Loucy (cell line): ENCODE data around the gene CYGB.
A peak's percentile ranks its signal among the peaks of the same experiment; 100 is the strongest.

ENCODE experiments used
- H2AFZ ChIP-seq: fragments of 200-600 bp; sonication (generic); 2 replicates; pipeline ENCODE4 v1.6.0; 2016; ENCODE audit warnings: antibody characterized with exemption, mild to moderate bottlenecking, low read length, moderate library complexity
- H3F3A ChIP-seq: fragments of 200-600 bp; 2 replicates; pipeline ENCODE4 v1.6.0; 2016; ENCODE audit warnings: antibody characterized with exemption, low read depth, mild to moderate bottlenecking
- H3K27me3 ChIP-seq: fragments of 200-600 bp; sonication (generic); 2 replicates; pipeline ENCODE4 v1.6.1; 2014; ENCODE audit warnings: low read length, mild to moderate bottlenecking; ENCODE audit not compliant: insufficient read depth, poor library complexity, severe bottlenecking
- H3K36me3 ChIP-seq: fragments of 200-600 bp; sonication (generic); 2 replicates; pipeline ENCODE4 v1.6.1; 2016; ENCODE audit warnings: low read length; ENCODE audit not compliant: insufficient read depth
- H3K4me1 ChIP-seq: fragments of 200-600 bp; sonication (generic); 2 replicates; pipeline ENCODE4 v1.5.1; 2014; ENCODE audit warnings: low read length, mild to moderate bottlenecking; ENCODE audit not compliant: insufficient read depth, poor library complexity, severe bottlenecking
- H3K4me2 ChIP-seq: fragments of 200-600 bp; sonication (generic); 2 replicates; pipeline ENCODE4 v1.6.0; 2014; ENCODE audit warnings: antibody characterized with exemption, low read length, low read depth, mild to moderate bottlenecking; ENCODE audit not compliant: poor library complexity, severe bottlenecking
- H3K4me3 ChIP-seq: fragments of 200-600 bp; sonication (generic); 2 replicates; pipeline ENCODE4 v1.5.1; 2014; ENCODE audit warnings: low read length, mild to moderate bottlenecking, mixed read lengths; ENCODE audit not compliant: poor library complexity, severe bottlenecking
- H3K79me2 ChIP-seq: fragments of 200-600 bp; sonication (generic); 2 replicates; pipeline ENCODE4 v1.6.1; 2014; ENCODE audit warnings: low read length; ENCODE audit not compliant: insufficient read depth
- H3K9ac ChIP-seq: fragments of 200-600 bp; sonication (generic); 2 replicates; pipeline ENCODE4 v1.6.0; 2014; ENCODE audit warnings: mild to moderate bottlenecking, low read depth, low read length, moderate library complexity; ENCODE audit not compliant: poor library complexity, severe bottlenecking
- H3K9me2 ChIP-seq: fragments of 200-600 bp; sonication (generic); replicated peaks from 2 replicates; pipeline ENCODE4 v1.6.1; 2016; ENCODE audit warnings: low read depth, low read length, mixed read lengths
- H3K9me3 ChIP-seq: fragments of 200-600 bp; sonication (generic); 2 replicates; pipeline ENCODE4 v1.6.1; 2014; ENCODE audit warnings: mild to moderate bottlenecking, antibody characterized with exemption, low read length, low read depth; ENCODE audit not compliant: insufficient read depth
- H4K20me1 ChIP-seq: fragments of 200-600 bp; sonication (generic); 2 replicates; pipeline ENCODE4 v1.6.0; 2014; ENCODE audit warnings: antibody characterized with exemption, low read length, mild to moderate bottlenecking; ENCODE audit not compliant: insufficient read depth, poor library complexity, severe bottlenecking
- EZH2phosphoT487 ChIP-seq: fragments of 200-600 bp; IDR thresholded peaks from 2 replicates; pipeline ENCODE4 v1.6.1; 2018; ENCODE audit warnings: antibody characterized with exemption, mild to moderate bottlenecking, moderate library complexity, borderline replicate concordance
- TF ChIP-seq, protein P1 (sequence below): fragments of 200-600 bp; sonication (generic); conservative IDR thresholded peaks from 2 replicates; pipeline ENCODE4 v1.5.1; 2014; ENCODE audit warnings: mild to moderate bottlenecking, antibody characterized with exemption, low read length

Gene CYGB

DNA sequence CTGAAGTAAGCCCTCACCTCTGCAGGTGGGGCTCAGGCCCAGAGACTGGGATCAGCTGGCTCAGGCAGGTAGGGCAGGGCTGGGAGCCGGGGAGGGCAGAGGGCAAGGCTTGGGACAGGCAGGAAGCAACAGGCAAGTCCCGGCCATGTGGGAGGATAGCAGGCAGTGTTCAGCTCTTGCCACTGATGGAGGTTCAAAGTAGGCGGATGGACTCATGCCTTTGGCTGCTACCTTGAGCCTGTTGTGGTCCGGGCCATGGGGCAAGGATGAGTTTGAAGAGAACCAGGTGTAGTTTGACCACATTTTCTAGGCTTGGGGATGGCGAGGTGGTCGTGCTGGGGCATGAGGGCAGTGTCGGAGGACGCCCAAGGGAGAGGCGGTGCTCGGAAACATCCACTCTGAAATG is 5.1 kb upstream of the CYGB start:
- H3K79me2 ChIP-seq: no peaks in the 10 kb centered on the region; the same call in 1 of the 2 replicates
- peaks cover 58% of the 10 kb centered on the region for H3K4me1 ChIP-seq
- H4K20me1 ChIP-seq: no peaks in the 10 kb centered on the region
- no peaks in the 10 kb centered on the region for H3K27me3 ChIP-seq
- no peaks in the 10 kb centered on the region; the same call in 1 of the 2 replicates for H3F3A ChIP-seq
- H3K4me3 ChIP-seq: no peak overlapping the region
- no peak for TF ChIP-seq EZH2phosphoT487
- TF ChIP-seq, protein P1, sequence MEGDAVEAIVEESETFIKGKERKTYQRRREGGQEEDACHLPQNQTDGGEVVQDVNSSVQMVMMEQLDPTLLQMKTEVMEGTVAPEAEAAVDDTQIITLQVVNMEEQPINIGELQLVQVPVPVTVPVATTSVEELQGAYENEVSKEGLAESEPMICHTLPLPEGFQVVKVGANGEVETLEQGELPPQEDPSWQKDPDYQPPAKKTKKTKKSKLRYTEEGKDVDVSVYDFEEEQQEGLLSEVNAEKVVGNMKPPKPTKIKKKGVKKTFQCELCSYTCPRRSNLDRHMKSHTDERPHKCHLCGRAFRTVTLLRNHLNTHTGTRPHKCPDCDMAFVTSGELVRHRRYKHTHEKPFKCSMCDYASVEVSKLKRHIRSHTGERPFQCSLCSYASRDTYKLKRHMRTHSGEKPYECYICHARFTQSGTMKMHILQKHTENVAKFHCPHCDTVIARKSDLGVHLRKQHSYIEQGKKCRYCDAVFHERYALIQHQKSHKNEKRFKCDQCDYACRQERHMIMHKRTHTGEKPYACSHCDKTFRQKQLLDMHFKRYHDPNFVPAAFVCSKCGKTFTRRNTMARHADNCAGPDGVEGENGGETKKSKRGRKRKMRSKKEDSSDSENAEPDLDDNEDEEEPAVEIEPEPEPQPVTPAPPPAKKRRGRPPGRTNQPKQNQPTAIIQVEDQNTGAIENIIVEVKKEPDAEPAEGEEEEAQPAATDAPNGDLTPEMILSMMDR: no peak
- no peaks in the 10 kb centered on the region for H3K36me3 ChIP-seq
- H3K9me3 ChIP-seq: no peaks in the 10 kb centered on the region
- no peaks in the 10 kb centered on the region for H3K9me2 ChIP-seq
- no peak overlapping the region for H3K4me2 ChIP-seq
- peak overlapping the region; percentile 69 for H3K9ac ChIP-seq
- no peak overlapping the region for H2AFZ ChIP-seq

DNA sequence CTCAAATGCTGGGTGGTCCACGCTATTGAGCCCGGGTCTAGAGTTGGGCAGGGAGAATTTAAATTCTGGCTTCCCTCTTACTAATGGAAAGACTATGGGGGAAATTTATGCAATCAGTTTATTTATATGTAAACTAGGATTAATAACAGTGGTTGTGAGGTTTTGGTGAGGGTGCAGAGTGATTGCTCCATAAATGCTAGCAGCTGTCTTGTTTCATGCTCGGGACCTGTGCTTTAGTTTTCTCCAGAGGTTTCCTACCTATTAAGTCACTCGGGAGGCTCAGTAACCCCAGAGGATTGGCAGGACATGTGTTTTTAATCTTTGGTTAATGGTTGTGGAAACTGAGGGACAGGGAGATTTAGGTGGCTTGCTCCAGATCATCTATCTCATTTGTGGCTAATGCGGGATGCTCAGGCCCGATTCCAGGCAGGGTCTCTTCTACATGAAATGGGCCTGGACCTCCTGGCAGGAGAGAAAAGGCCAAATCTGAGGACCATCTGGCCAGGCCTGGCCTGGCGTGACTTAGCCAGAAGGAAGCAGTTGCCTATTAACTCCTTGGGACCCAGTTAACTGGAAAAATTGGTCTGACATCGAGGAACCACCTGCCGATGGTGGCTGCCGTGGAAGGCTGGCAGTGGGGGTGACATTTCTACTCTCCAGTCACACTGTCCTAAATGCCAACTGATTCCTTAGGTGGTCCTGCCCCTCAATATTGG is 4.4 kb upstream of the CYGB start:
- H3K79me2 ChIP-seq: no peaks in the 10 kb centered on the region; the same call in 1 of the 2 replicates
- no peaks in the 10 kb centered on the region; the same call in 1 of the 2 replicates for H3F3A ChIP-seq
- H3K9me2 ChIP-seq: no peaks in the 10 kb centered on the region
- no peak for TF ChIP-seq EZH2phosphoT487
- TF ChIP-seq, protein P1: no peak
- no peak overlapping the region for H3K4me3 ChIP-seq
- no peak overlapping the region for H3K4me2 ChIP-seq
- no peaks in the 10 kb centered on the region for H3K27me3 ChIP-seq
- H3K36me3 ChIP-seq: no peaks in the 10 kb centered on the region
- no peaks in the 10 kb centered on the region for H3K9me3 ChIP-seq
- peaks cover 55% of the 10 kb centered on the region for H3K4me1 ChIP-seq
- H3K9ac ChIP-seq: no peak overlapping the region
- H2AFZ ChIP-seq: no peak overlapping the region
- H4K20me1 ChIP-seq: no peaks in the 10 kb centered on the region

DNA sequence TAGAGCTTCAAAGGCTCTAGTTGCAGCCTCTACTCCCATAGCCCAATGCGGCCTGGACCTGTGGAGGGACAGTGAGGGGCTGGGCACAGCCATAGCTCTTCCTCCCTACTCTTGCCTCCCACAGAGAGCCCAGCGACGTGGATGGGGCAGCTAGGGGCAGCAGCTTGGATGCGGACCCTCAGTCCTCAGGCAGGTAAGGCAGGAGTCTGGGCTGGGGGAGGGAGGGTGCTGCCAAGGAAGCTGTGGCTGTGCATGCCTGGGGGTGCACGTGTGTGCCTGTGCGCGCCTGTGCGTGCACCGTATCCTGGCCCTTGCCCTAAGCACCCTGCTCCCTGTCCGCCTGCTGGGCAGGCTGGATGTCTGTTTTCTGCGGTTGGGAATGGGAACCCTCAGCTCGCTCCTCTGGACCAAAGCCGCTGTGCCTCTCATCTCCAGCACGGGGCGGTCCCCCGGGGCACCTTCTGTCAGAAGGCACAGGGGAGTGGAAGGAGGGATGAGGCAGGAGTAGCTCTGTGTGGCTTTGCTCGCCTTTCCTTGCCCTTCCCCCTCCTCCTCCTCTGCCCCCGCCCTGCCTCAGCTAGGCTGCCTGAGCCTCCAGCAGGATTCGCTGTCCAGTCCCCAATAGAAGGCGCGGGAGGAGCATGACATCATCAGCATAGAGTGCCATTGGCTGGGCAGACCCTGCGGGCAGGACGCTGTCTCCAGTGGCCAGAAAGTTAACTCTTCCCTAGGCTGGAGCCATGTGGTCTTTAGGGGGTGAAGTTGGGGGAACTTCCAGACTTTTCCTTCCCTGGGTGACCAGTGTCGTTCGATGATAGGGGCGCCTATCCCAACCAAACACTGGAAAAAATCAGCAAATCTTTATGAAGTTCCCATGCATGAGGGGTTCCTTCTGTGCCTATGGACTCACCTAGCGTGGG is 3.1 kb upstream of the CYGB start:
- TF ChIP-seq EZH2phosphoT487: no peak
- TF ChIP-seq, protein P1: no peak
- no peaks in the 10 kb centered on the region for H3K27me3 ChIP-seq
- H3K4me1 ChIP-seq: peaks cover 42% of the 10 kb centered on the region
- H3K9me3 ChIP-seq: no peaks in the 10 kb centered on the region
- H4K20me1 ChIP-seq: no peaks in the 10 kb centered on the region
- peak overlapping the region; percentile 60 for H3K9ac ChIP-seq
- H3K79me2 ChIP-seq: no peaks in the 10 kb centered on the region; the same call in 1 of the 2 replicates
- H2AFZ ChIP-seq: no peak overlapping the region
- H3K4me3 ChIP-seq: peak overlapping the region; percentile 45
- peak overlapping the region; percentile 42 for H3K4me2 ChIP-seq
- H3K9me2 ChIP-seq: no peaks in the 10 kb centered on the region
- H3F3A ChIP-seq: no peaks in the 10 kb centered on the region
- H3K36me3 ChIP-seq: no peaks in the 10 kb centered on the region
